ENCODE results near the gene CYB5RL. TPM values are rescaled to one million over a fixed set of nuclear protein-coding genes. Genes with fewer than 3 reads are reported as not detected.

The CYB5RL gene
- total RNA-seq, 4 donors from 2014 or later: 1.9 to 5.1 (median 3.6) TPM

- TF ChIP-seq CTCF (IDR thresholded peaks at IDR 0.05) (no peak), POLR2A (IDR thresholded peaks at IDR 0.05) (no peak), POLR2AphosphoS5 (IDR thresholded peaks at IDR 0.05) (no peak), EP300 (IDR thresholded peaks at IDR 0.05; ENCODE audit: low read depth) (no peak)
- no peak for DNase-seq
- peaks cover 16 to 28% (median 20%) of the 10 kb centered on the region in 4 donors for H3K4me1 ChIP-seq
- H3K27ac ChIP-seq: no peak overlapping the region
- no peaks in the 10 kb centered on the region for H3K9me3 ChIP-seq
- no peaks in the 10 kb centered on the region for H3K27me3 ChIP-seq
- H3K4me3 ChIP-seq: no peak overlapping the region
- intact Hi-C loops (cut with DNase I; ENCODE audit: low total_unique reads) (no loop called here), in situ Hi-C loops (cut with MboI; ENCODE audit: low pct_ligation_motif_present in 1 of 4, low pct_unique_long_range_greater_than_20kb in 1 of 4, low sequenced_read_pairs in 3 of 4) (no loop called here)
- H3K36me3 ChIP-seq: peaks cover 0 to 6% (median 0%) of the 10 kb centered on the region in 4 donors
- 84 to 90% methylated on average over 2 to 6 of the region's 6 CpGs for WGBS, 2 donors (ENCODE audit: low coverage in 1 of 2)
Observed at GRCh38 chr1:54222711-54223110, 22.9 kb upstream of the CYB5RL start.

- intact Hi-C loops (cut with DNase I; ENCODE audit: low total_unique reads) (no loop called here), in situ Hi-C loops (cut with MboI; ENCODE audit: low pct_ligation_motif_present in 1 of 4, low pct_unique_long_range_greater_than_20kb in 1 of 4, low sequenced_read_pairs in 3 of 4) (no loop called here)
- H3K9me3 ChIP-seq: no peaks in the 10 kb centered on the region
- H3K4me3 ChIP-seq: no peak overlapping the region
- peaks cover 16 to 28% (median 20%) of the 10 kb centered on the region in 4 donors for H3K4me1 ChIP-seq
- 93% methylated on average over 7 of the region's 7 CpGs; no CpG with 5 or more reads in 1 of the 2 donors for WGBS, 2 donors (ENCODE audit: low coverage in 1 of 2)
- peaks cover 0 to 14% (median 2%) of the 10 kb centered on the region in 4 donors for H3K36me3 ChIP-seq
- H3K27me3 ChIP-seq: no peaks in the 10 kb centered on the region
- no peak overlapping the region for H3K27ac ChIP-seq
- no peak for DNase-seq
- no peak for TF ChIP-seq POLR2AphosphoS5 (IDR thresholded peaks at IDR 0.05)
- no peak for TF ChIP-seq EP300 (IDR thresholded peaks at IDR 0.05; ENCODE audit: low read depth)
- no peak for TF ChIP-seq CTCF (IDR thresholded peaks at IDR 0.05)
- no peak for TF ChIP-seq POLR2A (IDR thresholded peaks at IDR 0.05)
Observed at GRCh38 chr1:54221867-54222484, 22.1 kb upstream of the CYB5RL start.

DNA sequence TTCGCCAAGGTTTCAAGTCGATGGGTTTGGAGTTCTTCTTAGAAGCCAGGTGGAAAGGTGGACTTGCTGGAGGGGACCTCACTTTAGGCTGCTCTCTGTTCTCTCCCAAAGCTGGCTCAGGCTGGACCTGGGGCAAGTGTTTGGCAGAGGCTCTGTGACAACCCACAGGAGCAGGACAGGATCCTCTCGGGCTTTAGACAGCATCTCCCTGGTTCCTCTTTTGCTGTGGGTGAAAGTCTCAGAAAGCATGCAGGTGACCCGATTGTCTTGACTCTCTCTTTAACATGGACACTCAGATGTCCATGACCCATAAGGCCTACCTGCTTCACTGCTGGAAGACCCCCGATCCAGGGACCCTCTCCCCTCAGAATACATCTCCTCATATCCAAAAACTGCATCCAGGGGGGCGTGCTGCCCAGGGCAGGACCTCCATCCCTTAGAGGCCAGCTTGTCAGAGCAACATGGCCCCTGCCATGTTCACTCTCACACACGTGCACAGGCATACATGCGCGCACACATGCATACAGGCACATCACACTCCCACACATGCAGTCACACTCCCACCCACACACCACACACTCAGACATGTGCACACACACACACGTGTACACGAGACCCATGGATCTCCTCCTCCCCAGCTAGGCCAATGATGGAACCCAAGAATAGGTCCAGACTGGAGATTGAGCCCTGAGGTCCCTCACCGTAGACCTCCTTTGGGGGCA, 21.4 kb upstream of the CYB5RL start:
- 82% methylated on average over 12 of the region's 12 CpGs; no CpG with 5 or more reads in 1 of the 2 donors for WGBS, 2 donors (ENCODE audit: low coverage in 1 of 2)
- Histone ChIP-seq H3K27me3 (no peaks in the 10 kb centered on the region), H3K9me3 (no peaks in the 10 kb centered on the region), H3K27ac (peak overlapping the region in 2 of 4 donors; percentile 63 to 76), H3K4me1 (peaks cover 16 to 28% (median 20%) of the 10 kb centered on the region in 4 donors), H3K36me3 (peaks cover 0 to 21% (median 9%) of the 10 kb centered on the region in 4 donors), H3K4me3 (no peak overlapping the region)
- in situ Hi-C loops (cut with MboI; ENCODE audit: low pct_ligation_motif_present in 1 of 4, low pct_unique_long_range_greater_than_20kb in 1 of 4, low sequenced_read_pairs in 3 of 4): no loop called here
- intact Hi-C loops (cut with DNase I; ENCODE audit: low total_unique reads): no loop called here
- DNase-seq: no peak
- no peak for TF ChIP-seq POLR2A (IDR thresholded peaks at IDR 0.05)
- no peak for TF ChIP-seq EP300 (IDR thresholded peaks at IDR 0.05; ENCODE audit: low read depth)
- TF ChIP-seq CTCF (IDR thresholded peaks at IDR 0.05): no peak
- TF ChIP-seq POLR2AphosphoS5 (IDR thresholded peaks at IDR 0.05): no peak

DNA sequence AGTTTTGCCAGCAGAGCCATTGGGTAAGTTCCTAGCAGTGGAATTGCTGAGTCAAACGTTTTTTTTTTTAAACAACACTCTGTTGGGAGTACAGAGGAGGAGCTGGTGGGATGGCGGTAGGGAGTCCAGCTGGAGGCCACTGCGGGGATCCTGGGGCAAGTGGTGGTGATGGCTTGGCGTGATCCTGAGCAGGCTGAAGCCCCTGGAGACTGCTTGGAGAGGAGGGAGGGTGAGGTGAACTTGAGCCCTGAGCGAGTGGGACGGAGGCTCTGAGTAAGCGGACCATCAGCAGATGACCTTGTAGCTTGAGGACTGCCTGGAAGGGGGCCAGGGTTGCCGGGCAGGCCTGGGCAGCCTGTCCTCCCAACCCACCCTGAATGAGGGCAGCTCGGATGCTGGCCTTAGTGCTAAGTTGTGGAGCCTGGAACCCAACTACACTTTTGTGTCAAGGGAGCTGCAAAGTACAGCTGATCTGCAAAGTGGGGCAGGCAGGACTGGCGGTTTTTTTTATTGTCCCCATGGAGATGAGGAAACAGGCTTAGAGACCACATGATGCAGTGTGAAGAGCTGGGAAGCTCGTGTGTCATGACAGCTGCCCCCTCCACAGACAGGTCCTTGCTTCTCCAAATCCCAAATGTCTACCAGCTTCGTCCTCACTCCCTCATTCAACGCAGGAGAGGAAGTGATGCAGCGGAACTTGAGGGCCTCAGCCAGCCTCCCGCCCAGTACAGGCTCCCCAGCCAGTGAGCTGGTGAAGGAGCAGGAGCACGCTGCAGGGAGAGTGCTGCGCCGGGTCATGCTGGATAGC, 20.4 kb upstream of the CYB5RL start:
- peaks cover 0 to 28% (median 14%) of the 10 kb centered on the region in 4 donors for H3K36me3 ChIP-seq
- WGBS, 2 donors (ENCODE audit: low coverage in 1 of 2): 0 to 55% methylated on average over 1 to 18 of the region's 18 CpGs
- in situ Hi-C loops (cut with MboI; ENCODE audit: low pct_ligation_motif_present in 1 of 4, low pct_unique_long_range_greater_than_20kb in 1 of 4, low sequenced_read_pairs in 3 of 4) (no loop called here), intact Hi-C loops (cut with DNase I; ENCODE audit: low total_unique reads) (no loop called here)
- DNase-seq: no peak
- H3K9me3 ChIP-seq: no peaks in the 10 kb centered on the region
- no peak overlapping the region for H3K4me3 ChIP-seq
- no peaks in the 10 kb centered on the region for H3K27me3 ChIP-seq
- H3K4me1 ChIP-seq: peaks cover 16 to 28% (median 20%) of the 10 kb centered on the region in 4 donors
- no peak for TF ChIP-seq CTCF (IDR thresholded peaks at IDR 0.05)
- TF ChIP-seq POLR2AphosphoS5 (IDR thresholded peaks at IDR 0.05): peak in 1 of 3 donors; percentile 8
- H3K27ac ChIP-seq: peak overlapping the region; percentile 51 to 76 (median 66)

All from transverse colon (tissue), 4 donors.